Endothelial cell of umbilical vein (primary cell): Measurements from ENCODE around the gene NCOA7. TPM values are rescaled to one million over a fixed set of nuclear protein-coding genes. Genes with fewer than 3 reads are reported as not detected.

Experiments
- BruUV-seq: library from RNA; stranded (reverse); fragments of 400-500 nt; replicated peaks from 2 replicates; lab custom pipeline; 2021; lab: Mats Ljungman, UMichigan
- CTCF ChIA-PET: fragments of 300-600, 350-600 bp; sonication (Branson Sonifier 250); formaldehyde crosslinking; loops from one replicate; lab custom pipeline; 2021; ENCODE audit warnings: antibody characterized with exemption, inconsistent platforms; lab: Charles Lee
- POLR2A ChIA-PET: fragments of 300-600, 350-600 bp; sonication (Branson Sonifier 250); formaldehyde crosslinking; loops from one replicate; lab custom pipeline; 2021; ENCODE audit warnings: antibody characterized with exemption, inconsistent platforms; lab: Charles Lee
- DNase-seq: peaks from one replicate; pipeline ENCODE4 v3.0.0-alpha.2; 2011; ENCODE audit warnings: low read depth, low spot score
- FAIRE-seq: peaks from 2 replicates; lab custom pipeline; 2011; peaks lifted over from hg19 to GRCh38; lab: Jason Lieb, UNC
- H2AFZ ChIP-seq: 2 replicates; pipeline ENCODE4 v1.6.0; 2012; ENCODE audit warnings: low read depth, low read length, control low read depth, inconsistent platforms
- H3K27ac ChIP-seq: 2 replicates; pipeline ENCODE4 v1.5.1; 2011; ENCODE audit warnings: low read depth, mild to moderate bottlenecking, control low read depth, low read length, moderate library complexity; ENCODE audit not compliant: insufficient read depth
- H3K27me3 ChIP-seq, 2 experiments: 2 replicates each; pipeline versions ENCODE4 v1.6.0 to v1.6.1; 2011; ENCODE audit warnings: low read length in 2 of 2, mixed read lengths in 1 of 2; ENCODE audit not compliant: control insufficient read depth in 2 of 2, insufficient read depth in 2 of 2
- H3K36me3 ChIP-seq, 2 experiments: 2 replicates in 1 of 2; 3 replicates in 1 of 2; pipeline ENCODE4 v1.5.1; 2011; ENCODE audit warnings: low read length in 2 of 2, mild to moderate bottlenecking in 1 of 2, moderate library complexity in 1 of 2; ENCODE audit not compliant: control insufficient read depth in 2 of 2, insufficient read depth in 2 of 2; ENCODE audit errors: extremely low read depth in 1 of 2
- H3K4me1 ChIP-seq: 3 replicates; pipeline ENCODE4 v1.5.1; 2011; ENCODE audit warnings: mild to moderate bottlenecking, low read length; ENCODE audit not compliant: control insufficient read depth, insufficient read depth; ENCODE audit errors: extremely low read depth
- H3K4me2 ChIP-seq: 2 replicates; pipeline ENCODE4 v1.6.1; 2011; ENCODE audit warnings: low read length, control low read depth, mixed read lengths; ENCODE audit not compliant: insufficient read depth
- H3K4me3 ChIP-seq, 3 experiments: fragments of 200-600 bp in 1 of 3; sonication (generic), shearing (Covaris generic) in 1 of 3; replicated peaks in 1 of 3; 2 replicates each; pipeline ENCODE4 v1.5.1; 2011 to 2016; ENCODE audit warnings: control low read depth in 3 of 3, low read length in 3 of 3, mild to moderate bottlenecking in 2 of 3, inconsistent platforms in 1 of 3, low read depth in 1 of 3, moderate library complexity in 1 of 3; ENCODE audit not compliant: insufficient read depth in 1 of 3
- H3K79me2 ChIP-seq: 2 replicates; pipeline ENCODE4 v1.6.0; 2012; ENCODE audit warnings: low read length, inconsistent platforms; ENCODE audit not compliant: control insufficient read depth, insufficient read depth
- H3K9ac ChIP-seq: replicated peaks from 2 replicates; pipeline ENCODE3; 2011; ENCODE audit warnings: low read length, control low read depth; ENCODE audit not compliant: insufficient read depth; ENCODE audit errors: extremely low read depth
- H3K9me1 ChIP-seq: replicated peaks from 3 replicates; pipeline ENCODE4 v1.6.0; 2011; ENCODE audit warnings: mild to moderate bottlenecking, low read length; ENCODE audit not compliant: control insufficient read depth, insufficient read depth; ENCODE audit errors: extremely low read depth
- H3K9me3 ChIP-seq: replicated peaks from 2 replicates; pipeline ENCODE4 v1.5.1; 2012; ENCODE audit warnings: low read length, inconsistent platforms; ENCODE audit not compliant: control insufficient read depth, insufficient read depth
- H4K20me1 ChIP-seq: replicated peaks from 2 replicates; pipeline ENCODE3; 2011; ENCODE audit warnings: mild to moderate bottlenecking, low read length; ENCODE audit not compliant: control insufficient read depth, insufficient read depth; ENCODE audit errors: extremely low read depth
- CTCF ChIP-seq, 2 donors: IDR thresholded peaks; 1 replicate in 1 of 2; 2 replicates in 1 of 2; pipeline ENCODE4 v1.5.1; 2011; ENCODE audit warnings: low read length in 2 of 2, mild to moderate bottlenecking in 2 of 2, moderate library complexity in 2 of 2, control low read depth in 1 of 2, inconsistent platforms in 1 of 2, low read depth in 1 of 2; ENCODE audit not compliant: insufficient read depth in 1 of 2; ENCODE audit errors: extremely low read depth in 1 of 2
- EZH2 ChIP-seq: IDR thresholded peaks from 2 replicates; pipeline ENCODE4 v1.6.1; 2012; ENCODE audit warnings: borderline replicate concordance, low read depth, mild to moderate bottlenecking, moderate library complexity, low read length, inconsistent platforms; ENCODE audit not compliant: severe bottlenecking
- FOS ChIP-seq: IDR thresholded peaks from 2 replicates; pipeline ENCODE4 v1.6.1; 2011; ENCODE audit warnings: mild to moderate bottlenecking, low read length, moderate library complexity, borderline replicate concordance; ENCODE audit not compliant: insufficient read depth
- GATA2 ChIP-seq: IDR thresholded peaks from 2 replicates; pipeline ENCODE4 v1.7.0; 2011; ENCODE audit warnings: low read depth, mild to moderate bottlenecking, moderate library complexity, mixed read lengths, low read length; ENCODE audit not compliant: insufficient read length, insufficient read depth
- JUN ChIP-seq: IDR thresholded peaks from 2 replicates; pipeline ENCODE4 v1.6.1; 2011; ENCODE audit warnings: borderline replicate concordance, low read depth; ENCODE audit not compliant: insufficient read length, insufficient read depth
- MAX ChIP-seq: IDR thresholded peaks from 2 replicates; pipeline ENCODE4 v1.6.1; 2011; ENCODE audit not compliant: insufficient read depth, insufficient read length
- MYC ChIP-seq: IDR thresholded peaks from one replicate; pipeline ENCODE4 v1.6.1; 2011; ENCODE audit warnings: mild to moderate bottlenecking, low read depth, low read length
- POLR2A ChIP-seq: IDR thresholded peaks from 2 replicates; pipeline ENCODE4 v1.6.1; 2012; ENCODE audit warnings: low read depth, mild to moderate bottlenecking, control low read depth, low read length
- POLR2AphosphoS5 ChIP-seq: IDR thresholded peaks from 2 replicates; pipeline ENCODE4 v1.6.1; 2012; ENCODE audit warnings: low read depth, mild to moderate bottlenecking, control low read depth, low read length, moderate library complexity; ENCODE audit not compliant: insufficient read depth
- dilution Hi-C: fragments of 300-500 bp; cut with MboI; formaldehyde crosslinking; loops from one replicate; pipeline ENCODE4 v1.15.0; 2019; ENCODE audit warnings: low sequenced_read_pairs; ENCODE audit not compliant: extremely low pct_ligation_motif_present
- intact Hi-C: fragments of 100-400 bp; cut with micrococcal nuclease; formaldehyde crosslinking; loops from one replicate; pipeline ENCODE4 v1.10.0; 2022
- polyA plus RNA-seq, 4 experiments: library from polyadenylated mRNA; depleted of rRNA in 3 of 4; stranded (reverse) in 3 of 4; unstranded in 1 of 4; fragments of >200 nt; gene quantifications; 2 replicates each; pipeline versions ENCODE4 v1.2.1 to v1.2.3, GENCODE V29; 2011 to 2012; ENCODE audit warnings: missing spikeins in 1 of 4
- total RNA-seq: library from RNA; stranded (reverse); gene quantifications from 2 replicates; pipeline ENCODE4 v1.2.3, GENCODE V29; 2021

NCOA7 gene
- total and polyA plus RNA-seq, 2 donors (not counting 3 experiments of a cell fraction or from before 2014, with no cell fraction given) = 27.7 to 71.2 TPM

- BruUV-seq = no TSS peak
- Histone ChIP-seq H3K9me1 (no peaks in the 10 kb centered on the region), H3K9me3 (no peaks in the 10 kb centered on the region), H3K36me3 (no peaks in the 10 kb centered on the region), H4K20me1 (no peaks in the 10 kb centered on the region), H3K27ac (peak overlapping the region; percentile 66), H3K4me1 (peaks cover 61% of the 10 kb centered on the region), H3K4me2 (peak overlapping the region; percentile 77), H3K4me3 (peak overlapping the region in 1 of 3 experiments; percentile 29), H3K27me3 (no peaks in the 10 kb centered on the region), H3K9ac (peak overlapping the region; percentile 53), H3K79me2 (peaks cover 39% of the 10 kb centered on the region), H2AFZ (no peak overlapping the region)
- TF ChIP-seq JUN (no peak), GATA2 (no peak)
- ChIA-PET CTCF (interaction anchor here (0.7 to 2.0 kb wide), 2 partner anchors 24 to 142 kb away, joined by 3 to 6 read pairs; no protein-coding TSS in a partner anchor), POLR2A (no interaction called here)
- FAIRE-seq = no peak
- dilution Hi-C loops (no loop called here), intact Hi-C loops (no loop called here)
- DNase-seq = peak; percentile 45
These were observed 23.7 kb downstream of the NCOA7 start for GRCh38 chr6:125814481-125814880.

GRCh38 chr6:125815080-125815910 lies 24.5 kb downstream of the NCOA7 start:
- FAIRE-seq = no peak
- ChIA-PET POLR2A (no interaction called here), CTCF (interaction anchor here (0.7 to 2.0 kb wide), 3 partner anchors 25 to 141 kb away, joined by 3 to 6 read pairs (median 5); no protein-coding TSS in a partner anchor)
- H3K36me3 ChIP-seq = peaks cover 0 to 2% of the 10 kb centered on the region in 2 experiments
- H3K4me1 ChIP-seq = peaks cover 61% of the 10 kb centered on the region
- dilution Hi-C loops = no loop called here
- no TSS peak for BruUV-seq
- peak overlapping the region; percentile 66 for H3K27ac ChIP-seq
- no peaks in the 10 kb centered on the region for H3K9me3 ChIP-seq
- peak overlapping the region in 1 of 3 experiments; percentile 29 for H3K4me3 ChIP-seq
- H3K79me2 ChIP-seq = peaks cover 30% of the 10 kb centered on the region
- peak overlapping the region; percentile 3 for H2AFZ ChIP-seq
- H3K9me1 ChIP-seq = no peaks in the 10 kb centered on the region
- H3K9ac ChIP-seq = peak overlapping the region; percentile 53
- TF ChIP-seq GATA2 (no peak), MAX (no peak), POLR2A (no peak), MYC (no peak), JUN (no peak), FOS (no peak), CTCF (IDR thresholded peaks at IDR 0.05; ENCODE audit: extremely low read depth in 1 of 2, insufficient read depth in 1 of 2, low read depth in 1 of 2, low read length in 2 of 2) (no peak), EZH2 (no peak), POLR2AphosphoS5 (no peak)
- no peaks in the 10 kb centered on the region for H4K20me1 ChIP-seq
- no peaks in the 10 kb centered on the region for H3K27me3 ChIP-seq
- H3K4me2 ChIP-seq = peak overlapping the region; percentile 77
- DNase-seq = peak; percentile 59
- intact Hi-C loops = no loop called here
